SU-DHL-6 (cell line): ENCODE data around the gene SPATA33.

ENCODE experiments used
- H2AFZ ChIP-seq: fragments of 200-600 bp; sonication (generic); 2 replicates; pipeline ENCODE4 v1.6.1; 2014; ENCODE audit warnings: low read depth, mild to moderate bottlenecking, moderate library complexity, mixed read lengths, antibody characterized with exemption, low read length; ENCODE audit not compliant: severe bottlenecking
- H3F3A ChIP-seq: fragments of 200-600 bp; shearing (Covaris generic); 2 replicates; pipeline ENCODE4 v1.6.0; 2016; ENCODE audit warnings: antibody characterized with exemption, mild to moderate bottlenecking; ENCODE audit not compliant: insufficient read depth
- H3K27ac ChIP-seq: fragments of 200-600 bp; sonication (generic); 2 replicates; pipeline ENCODE4 v1.5.1; 2016; ENCODE audit warnings: low read depth, mild to moderate bottlenecking, low read length, moderate library complexity, mixed read lengths
- H3K27me3 ChIP-seq: fragments of 200-600 bp; sonication (generic), shearing (Covaris generic); 2 replicates; pipeline ENCODE4 v1.6.0; 2014; ENCODE audit warnings: mild to moderate bottlenecking, low read length
- H3K36me3 ChIP-seq: fragments of 200-600 bp; sonication (generic); 2 replicates; pipeline ENCODE4 v1.6.1; 2014; ENCODE audit warnings: mild to moderate bottlenecking, low read length, mixed read lengths
- H3K4me2 ChIP-seq: fragments of 300-600, 200-600 bp; shearing (Covaris generic), sonication (generic); 2 replicates; pipeline ENCODE4 v1.6.0; 2014; ENCODE audit warnings: low read length, low read depth, mild to moderate bottlenecking; ENCODE audit not compliant: poor library complexity, severe bottlenecking
- H3K4me3 ChIP-seq: fragments of 200-600 bp; sonication (generic); 2 replicates; pipeline ENCODE4 v1.5.1; 2014; ENCODE audit warnings: antibody characterized with exemption, low read length, mild to moderate bottlenecking, mixed read lengths; ENCODE audit not compliant: insufficient read depth, poor library complexity, severe bottlenecking
- H3K79me2 ChIP-seq: fragments of 200-600 bp; sonication (generic); 2 replicates; pipeline ENCODE4 v1.6.1; 2014; ENCODE audit warnings: mild to moderate bottlenecking, low read length, moderate library complexity; ENCODE audit not compliant: insufficient read depth
- H3K9ac ChIP-seq: fragments of 200-600 bp; sonication (generic); 2 replicates; pipeline ENCODE4 v1.7.0; 2014; ENCODE audit warnings: mild to moderate bottlenecking, low read length
- H3K9me2 ChIP-seq: fragments of 200-600 bp; sonication (generic); replicated peaks from 2 replicates; pipeline ENCODE4 v1.6.1; 2014; ENCODE audit warnings: low read length; ENCODE audit not compliant: insufficient read depth
- H3K9me3 ChIP-seq: fragments of 200-600 bp; sonication (generic); 2 replicates; pipeline ENCODE4 v1.6.1; 2014; ENCODE audit warnings: low read length, mixed read lengths; ENCODE audit not compliant: insufficient read depth
- H4K20me1 ChIP-seq: fragments of 200-600 bp; sonication (generic); 2 replicates; pipeline ENCODE4 v1.6.1; 2014; ENCODE audit warnings: low read depth, mild to moderate bottlenecking, antibody characterized with exemption, low read length, moderate library complexity, mixed read lengths
- EZH2phosphoT487 ChIP-seq: fragments of 200-600 bp; sonication (generic), shearing (Covaris generic); conservative IDR thresholded peaks from 2 replicates; pipeline ENCODE4 v1.6.1; 2018; ENCODE audit warnings: mild to moderate bottlenecking, antibody characterized with exemption, low read length, moderate library complexity, mixed read lengths
- TF ChIP-seq, protein P1 (sequence below): fragments of 200-600 bp; sonication (generic); IDR thresholded peaks from one replicate; pipeline ENCODE4 v1.5.1; 2017; ENCODE audit warnings: antibody characterized with exemption, mild to moderate bottlenecking, low read length, moderate library complexity; ENCODE audit not compliant: insufficient read depth, poor library complexity, severe bottlenecking

SPATA33 gene

DNA sequence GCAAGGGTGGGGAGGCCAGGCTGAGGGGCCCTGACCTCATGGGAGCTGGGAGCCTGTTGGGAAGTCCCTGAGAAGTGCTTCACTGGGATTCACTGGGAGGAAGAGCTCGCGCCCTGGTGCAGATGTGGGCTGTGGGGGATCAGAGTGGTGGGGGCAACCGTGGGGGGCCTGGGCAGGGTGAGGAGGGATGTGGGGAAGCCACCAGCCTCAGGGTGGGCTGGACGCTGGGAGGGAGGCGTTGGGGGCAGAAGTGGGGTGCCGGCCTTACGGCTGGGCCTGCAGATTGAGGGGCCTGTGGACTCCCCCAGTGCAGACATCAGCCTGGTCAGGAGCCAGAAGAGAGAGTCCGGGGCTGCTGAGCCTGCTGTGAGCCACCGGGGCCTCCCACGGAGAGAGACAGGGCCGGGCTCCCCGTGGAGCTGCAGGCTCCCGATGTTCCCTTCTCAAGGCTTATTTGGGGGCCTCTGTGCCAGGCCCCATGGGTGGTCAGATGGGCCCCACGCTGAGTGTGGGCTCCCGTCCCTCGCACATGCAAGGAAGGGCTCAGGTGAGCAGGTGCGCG is 36.4 kb upstream of the SPATA33 start:
- no peaks in the 10 kb centered on the region for H3K36me3 ChIP-seq
- H3K27ac ChIP-seq: no peak overlapping the region
- no peaks in the 10 kb centered on the region for H3K79me2 ChIP-seq
- no peaks in the 10 kb centered on the region for H4K20me1 ChIP-seq
- no peak overlapping the region for H3K9ac ChIP-seq
- no peak overlapping the region for H3K4me2 ChIP-seq
- H3K9me2 ChIP-seq: no peaks in the 10 kb centered on the region
- H3K9me3 ChIP-seq: no peaks in the 10 kb centered on the region
- no peak for TF ChIP-seq EZH2phosphoT487
- no peak overlapping the region for H2AFZ ChIP-seq
- no peaks in the 10 kb centered on the region for H3K27me3 ChIP-seq
- H3F3A ChIP-seq: no peaks in the 10 kb centered on the region
- no peak overlapping the region for H3K4me3 ChIP-seq

DNA sequence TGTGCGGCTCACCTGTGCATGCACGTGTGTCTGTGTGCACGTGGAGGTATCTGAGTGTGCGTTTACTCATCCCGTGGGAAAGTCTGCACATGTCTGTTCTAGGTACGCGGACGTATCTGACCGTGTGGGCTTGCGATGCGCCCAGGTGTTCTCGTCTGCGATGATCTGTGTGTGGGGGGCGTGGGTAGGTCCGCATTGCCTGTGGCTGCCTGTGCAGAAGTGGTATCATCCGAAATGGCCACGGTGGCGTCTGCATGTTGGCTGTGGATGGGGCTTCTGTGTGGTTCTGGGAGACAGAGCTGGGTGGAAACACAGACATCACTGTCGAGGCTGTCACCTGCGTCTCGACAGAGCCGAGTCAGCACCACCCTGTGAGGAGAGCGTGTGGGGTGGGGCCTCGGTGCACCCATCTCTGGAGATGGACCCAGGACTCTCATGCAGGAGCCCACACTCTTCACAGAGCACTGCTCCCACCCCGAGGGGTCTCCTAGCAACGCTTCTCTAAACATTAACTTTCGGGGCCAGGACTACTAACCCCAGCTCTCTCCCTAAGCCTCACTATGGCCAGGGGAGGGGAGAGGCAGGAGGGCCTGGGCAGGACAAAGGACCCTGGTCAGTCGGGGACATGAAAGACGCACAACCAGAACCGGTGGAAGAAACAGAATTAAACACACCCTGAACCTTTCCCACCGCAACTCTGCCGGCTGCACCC is 35.8 kb upstream of the SPATA33 start:
- no peaks in the 10 kb centered on the region for H3K36me3 ChIP-seq
- H4K20me1 ChIP-seq: no peaks in the 10 kb centered on the region
- H3K79me2 ChIP-seq: no peaks in the 10 kb centered on the region
- no peak overlapping the region for H2AFZ ChIP-seq
- H3K27me3 ChIP-seq: no peaks in the 10 kb centered on the region
- H3K9me3 ChIP-seq: no peaks in the 10 kb centered on the region
- H3K4me2 ChIP-seq: no peak overlapping the region
- no peak overlapping the region for H3K27ac ChIP-seq
- no peak for TF ChIP-seq EZH2phosphoT487
- TF ChIP-seq, protein P1, sequence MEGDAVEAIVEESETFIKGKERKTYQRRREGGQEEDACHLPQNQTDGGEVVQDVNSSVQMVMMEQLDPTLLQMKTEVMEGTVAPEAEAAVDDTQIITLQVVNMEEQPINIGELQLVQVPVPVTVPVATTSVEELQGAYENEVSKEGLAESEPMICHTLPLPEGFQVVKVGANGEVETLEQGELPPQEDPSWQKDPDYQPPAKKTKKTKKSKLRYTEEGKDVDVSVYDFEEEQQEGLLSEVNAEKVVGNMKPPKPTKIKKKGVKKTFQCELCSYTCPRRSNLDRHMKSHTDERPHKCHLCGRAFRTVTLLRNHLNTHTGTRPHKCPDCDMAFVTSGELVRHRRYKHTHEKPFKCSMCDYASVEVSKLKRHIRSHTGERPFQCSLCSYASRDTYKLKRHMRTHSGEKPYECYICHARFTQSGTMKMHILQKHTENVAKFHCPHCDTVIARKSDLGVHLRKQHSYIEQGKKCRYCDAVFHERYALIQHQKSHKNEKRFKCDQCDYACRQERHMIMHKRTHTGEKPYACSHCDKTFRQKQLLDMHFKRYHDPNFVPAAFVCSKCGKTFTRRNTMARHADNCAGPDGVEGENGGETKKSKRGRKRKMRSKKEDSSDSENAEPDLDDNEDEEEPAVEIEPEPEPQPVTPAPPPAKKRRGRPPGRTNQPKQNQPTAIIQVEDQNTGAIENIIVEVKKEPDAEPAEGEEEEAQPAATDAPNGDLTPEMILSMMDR: no peak
- H3K9me2 ChIP-seq: no peaks in the 10 kb centered on the region
- H3K4me3 ChIP-seq: no peak overlapping the region
- no peak overlapping the region for H3K9ac ChIP-seq
- H3F3A ChIP-seq: no peaks in the 10 kb centered on the region

- Histone ChIP-seq H3K4me2 (no peak overlapping the region), H2AFZ (no peak overlapping the region), H3K79me2 (no peaks in the 10 kb centered on the region), H3F3A (no peaks in the 10 kb centered on the region), H4K20me1 (no peaks in the 10 kb centered on the region), H3K9ac (no peak overlapping the region), H3K4me3 (no peak overlapping the region), H3K36me3 (no peaks in the 10 kb centered on the region), H3K27me3 (no peaks in the 10 kb centered on the region), H3K9me3 (no peaks in the 10 kb centered on the region), H3K27ac (no peak overlapping the region), H3K9me2 (no peaks in the 10 kb centered on the region)
- TF ChIP-seq EZH2phosphoT487: no peak
- TF ChIP-seq, protein P1: no peak
Observed at GRCh38 chr16:89623511-89624261, 34.0 kb upstream of the SPATA33 start.
